HepG2 (cell line): ENCODE results near the gene CAPN9. TPM values are rescaled to one million over a fixed set of nuclear protein-coding genes. Genes with fewer than 3 reads are reported as not detected.
A peak's percentile ranks its signal among the peaks of the same experiment; 100 is the strongest.

Experiments
- HCFC1 ChIP-seq: fragments of 150-350 bp; IDR thresholded peaks from 2 replicates; pipeline ENCODE4 v1.6.1; 2014; ENCODE audit warnings: low read depth, low read length
- NFYC ChIP-seq: IDR thresholded peaks from 2 replicates; pipeline ENCODE4 v1.6.1; 2016; ENCODE audit warnings: missing genetic modification reagents, missing compliant biosample characterization
- PRPF4 ChIP-seq: fragments of 200-400 bp; formaldehyde crosslinking; IDR thresholded peaks from 2 replicates; pipeline ENCODE4 v1.6.1; 2016; ENCODE audit warnings: low read length, low read depth; ENCODE audit not compliant: poor library complexity, severe bottlenecking
- SP2 ChIP-seq: sonication (generic); formaldehyde crosslinking; IDR thresholded peaks from 2 replicates; pipeline ENCODE4 v1.5.1; 2020; ENCODE audit warnings: mild to moderate bottlenecking, missing genetic modification reagents
- TCF7L2 ChIP-seq: IDR thresholded peaks from 2 replicates; pipeline ENCODE4 v1.6.1; 2011; ENCODE audit warnings: mild to moderate bottlenecking, low read depth, low read length, moderate library complexity
- ZMYM4 ChIP-seq: sonication (generic); formaldehyde crosslinking; IDR thresholded peaks from 2 replicates; pipeline ENCODE4 v1.8.1; 2023; ENCODE audit warnings: mild to moderate bottlenecking, missing genetic modification reagents
- ZNF282 ChIP-seq: fragments of 450-650 bp; IDR thresholded peaks from 2 replicates; pipeline ENCODE4 v1.6.1; 2018; ENCODE audit not compliant: partially characterized antibody
- ZNF629 ChIP-seq: sonication (generic); formaldehyde crosslinking; conservative IDR thresholded peaks from 2 replicates; pipeline ENCODE4 v1.5.0; 2020; ENCODE audit warnings: missing genetic modification reagents
- polyA plus RNA-seq, 8 experiments: library from polyadenylated mRNA; depleted of rRNA in 3 of 8; stranded (reverse) in 7 of 8; unstranded in 1 of 8; fragments of >200 nt; fragmentation: Illumina TruSeq in 4 of 8; extraction: Trizol in 4 of 8; gene quantifications; 2 replicates each; pipeline versions ENCODE4 v1.2.1 to v1.2.3, GENCODE V29; 2011 to 2016; ENCODE audit warnings: low read depth in 4 of 8, missing spikeins in 1 of 8, mixed read lengths in 1 of 8; ENCODE audit not compliant: insufficient read depth in 1 of 8
- total RNA-seq, 5 experiments: library from RNA; depleted of rRNA; stranded (reverse); fragments of >200 nt; fragmentation: Illumina TruSeq; extraction: Trizol; gene quantifications; 2 replicates each; pipeline ENCODE4 v1.2.3, GENCODE V29; 2016; ENCODE audit warnings: low read depth in 1 of 5
- TF ChIP-seq, protein P1 (sequence below): sonication (generic); formaldehyde crosslinking; IDR thresholded peaks from 2 replicates; pipeline ENCODE4 v1.9.0; 2021; ENCODE audit warnings: missing genetic modification reagents, borderline replicate concordance
- TF ChIP-seq, protein P2 (sequence below): sonication (generic); formaldehyde crosslinking; IDR thresholded peaks from 2 replicates; pipeline ENCODE4 v1.8.1; 2023; ENCODE audit warnings: mild to moderate bottlenecking, inconsistent platforms, moderate library complexity, missing genetic modification reagents, borderline replicate concordance
- TF ChIP-seq, protein P3 (sequence below): sonication (generic); formaldehyde crosslinking; IDR thresholded peaks from 2 replicates; pipeline ENCODE4 v1.4.0; 2020; ENCODE audit warnings: missing genetic modification reagents
- TF ChIP-seq, protein P4 (sequence below): sonication (generic); formaldehyde crosslinking; IDR thresholded peaks from one replicate; pipeline ENCODE4 v1.5.1; 2020; ENCODE audit warnings: mild to moderate bottlenecking, missing genetic modification reagents; ENCODE audit errors: not compliant biosample characterization

Gene CAPN9
- total and polyA plus RNA-seq, 2 of the 13 experiments (the other 11 are each of a cell fraction or from before 2014, with no cell fraction given): 0.04 to 0.31 TPM

DNA sequence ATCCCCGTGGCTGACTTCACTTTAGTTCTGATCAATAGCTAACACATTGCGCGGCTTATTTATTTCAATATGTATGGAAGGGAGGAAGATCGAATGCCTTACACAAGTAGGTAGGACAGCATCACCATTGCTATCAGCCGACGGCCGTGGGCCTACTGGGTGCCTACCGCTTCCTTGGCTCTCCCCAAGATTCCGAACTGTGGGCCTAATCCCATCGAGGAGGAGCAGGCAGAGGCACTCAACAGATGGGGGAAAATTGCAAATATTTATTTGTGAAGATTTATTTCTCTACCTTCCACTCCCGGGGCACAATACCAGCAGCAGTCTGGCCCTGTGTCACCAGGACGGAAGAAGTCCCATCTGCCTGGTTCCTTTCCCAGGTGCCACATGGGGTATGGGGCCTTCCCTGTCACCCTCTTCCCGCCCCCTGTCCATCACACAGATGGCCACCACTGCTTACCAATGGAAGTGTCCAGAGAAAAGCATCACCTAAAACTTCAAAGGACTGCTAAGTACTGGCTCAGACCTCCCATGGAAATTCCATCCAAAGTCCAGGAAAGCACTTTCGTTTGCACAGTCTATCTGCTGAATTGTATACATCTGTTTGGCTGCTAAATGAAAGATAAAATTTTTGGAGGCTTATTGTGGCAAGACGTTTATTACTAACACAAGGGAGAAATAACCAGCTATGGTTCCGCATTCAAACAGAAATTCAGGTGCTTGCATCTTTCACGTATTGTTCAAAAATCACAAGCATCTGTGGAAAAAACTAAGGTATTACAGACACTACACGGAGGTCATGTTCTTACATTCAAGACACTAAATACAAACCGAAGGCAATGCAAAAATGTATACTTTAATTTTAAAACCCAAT is 45.1 kb upstream of the CAPN9 start (continued):
- TF ChIP-seq ZMYM4 (0 out of 2 replicates have a peak, but pooled peaks have one; percentile 7), TCF7L2 (peak; percentile 73; the same call in 1 of the 2 replicates), SP2 (peak; percentile 85), NFYC (CRISPR knock-in tag) (peak; percentile 90), HCFC1 (no peak), PRPF4 (no peak), ZNF282 (no peak), ZNF629 (CRISPR knock-in tag) (no peak)
- TF ChIP-seq, protein P1, sequence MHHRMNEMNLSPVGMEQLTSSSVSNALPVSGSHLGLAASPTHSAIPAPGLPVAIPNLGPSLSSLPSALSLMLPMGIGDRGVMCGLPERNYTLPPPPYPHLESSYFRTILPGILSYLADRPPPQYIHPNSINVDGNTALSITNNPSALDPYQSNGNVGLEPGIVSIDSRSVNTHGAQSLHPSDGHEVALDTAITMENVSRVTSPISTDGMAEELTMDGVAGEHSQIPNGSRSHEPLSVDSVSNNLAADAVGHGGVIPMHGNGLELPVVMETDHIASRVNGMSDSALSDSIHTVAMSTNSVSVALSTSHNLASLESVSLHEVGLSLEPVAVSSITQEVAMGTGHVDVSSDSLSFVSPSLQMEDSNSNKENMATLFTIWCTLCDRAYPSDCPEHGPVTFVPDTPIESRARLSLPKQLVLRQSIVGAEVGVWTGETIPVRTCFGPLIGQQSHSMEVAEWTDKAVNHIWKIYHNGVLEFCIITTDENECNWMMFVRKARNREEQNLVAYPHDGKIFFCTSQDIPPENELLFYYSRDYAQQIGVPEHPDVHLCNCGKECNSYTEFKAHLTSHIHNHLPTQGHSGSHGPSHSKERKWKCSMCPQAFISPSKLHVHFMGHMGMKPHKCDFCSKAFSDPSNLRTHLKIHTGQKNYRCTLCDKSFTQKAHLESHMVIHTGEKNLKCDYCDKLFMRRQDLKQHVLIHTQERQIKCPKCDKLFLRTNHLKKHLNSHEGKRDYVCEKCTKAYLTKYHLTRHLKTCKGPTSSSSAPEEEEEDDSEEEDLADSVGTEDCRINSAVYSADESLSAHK: no peak
- TF ChIP-seq, protein P2, sequence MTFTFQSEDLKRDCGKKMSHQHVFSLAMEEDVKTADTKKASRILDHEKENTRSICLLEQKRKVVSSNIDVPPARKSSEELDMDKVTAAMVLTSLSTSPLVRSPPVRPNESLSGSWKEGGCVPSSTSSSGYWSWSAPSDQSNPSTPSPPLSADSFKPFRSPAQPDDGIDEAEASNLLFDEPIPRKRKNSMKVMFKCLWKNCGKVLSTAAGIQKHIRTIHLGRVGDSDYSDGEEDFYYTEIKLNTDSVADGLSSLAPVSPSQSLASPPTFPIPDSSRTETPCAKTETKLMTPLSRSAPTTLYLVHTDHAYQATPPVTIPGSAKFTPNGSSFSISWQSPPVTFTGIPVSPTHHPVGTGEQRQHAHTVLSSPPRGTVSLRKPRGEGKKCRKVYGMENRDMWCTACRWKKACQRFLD (CRISPR knock-in tag): no peak
- TF ChIP-seq, protein P3, sequence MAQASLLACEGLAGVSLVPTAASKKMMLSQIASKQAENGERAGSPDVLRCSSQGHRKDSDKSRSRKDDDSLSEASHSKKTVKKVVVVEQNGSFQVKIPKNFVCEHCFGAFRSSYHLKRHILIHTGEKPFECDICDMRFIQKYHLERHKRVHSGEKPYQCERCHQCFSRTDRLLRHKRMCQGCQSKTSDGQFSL: no peak
- TF ChIP-seq, protein P4, sequence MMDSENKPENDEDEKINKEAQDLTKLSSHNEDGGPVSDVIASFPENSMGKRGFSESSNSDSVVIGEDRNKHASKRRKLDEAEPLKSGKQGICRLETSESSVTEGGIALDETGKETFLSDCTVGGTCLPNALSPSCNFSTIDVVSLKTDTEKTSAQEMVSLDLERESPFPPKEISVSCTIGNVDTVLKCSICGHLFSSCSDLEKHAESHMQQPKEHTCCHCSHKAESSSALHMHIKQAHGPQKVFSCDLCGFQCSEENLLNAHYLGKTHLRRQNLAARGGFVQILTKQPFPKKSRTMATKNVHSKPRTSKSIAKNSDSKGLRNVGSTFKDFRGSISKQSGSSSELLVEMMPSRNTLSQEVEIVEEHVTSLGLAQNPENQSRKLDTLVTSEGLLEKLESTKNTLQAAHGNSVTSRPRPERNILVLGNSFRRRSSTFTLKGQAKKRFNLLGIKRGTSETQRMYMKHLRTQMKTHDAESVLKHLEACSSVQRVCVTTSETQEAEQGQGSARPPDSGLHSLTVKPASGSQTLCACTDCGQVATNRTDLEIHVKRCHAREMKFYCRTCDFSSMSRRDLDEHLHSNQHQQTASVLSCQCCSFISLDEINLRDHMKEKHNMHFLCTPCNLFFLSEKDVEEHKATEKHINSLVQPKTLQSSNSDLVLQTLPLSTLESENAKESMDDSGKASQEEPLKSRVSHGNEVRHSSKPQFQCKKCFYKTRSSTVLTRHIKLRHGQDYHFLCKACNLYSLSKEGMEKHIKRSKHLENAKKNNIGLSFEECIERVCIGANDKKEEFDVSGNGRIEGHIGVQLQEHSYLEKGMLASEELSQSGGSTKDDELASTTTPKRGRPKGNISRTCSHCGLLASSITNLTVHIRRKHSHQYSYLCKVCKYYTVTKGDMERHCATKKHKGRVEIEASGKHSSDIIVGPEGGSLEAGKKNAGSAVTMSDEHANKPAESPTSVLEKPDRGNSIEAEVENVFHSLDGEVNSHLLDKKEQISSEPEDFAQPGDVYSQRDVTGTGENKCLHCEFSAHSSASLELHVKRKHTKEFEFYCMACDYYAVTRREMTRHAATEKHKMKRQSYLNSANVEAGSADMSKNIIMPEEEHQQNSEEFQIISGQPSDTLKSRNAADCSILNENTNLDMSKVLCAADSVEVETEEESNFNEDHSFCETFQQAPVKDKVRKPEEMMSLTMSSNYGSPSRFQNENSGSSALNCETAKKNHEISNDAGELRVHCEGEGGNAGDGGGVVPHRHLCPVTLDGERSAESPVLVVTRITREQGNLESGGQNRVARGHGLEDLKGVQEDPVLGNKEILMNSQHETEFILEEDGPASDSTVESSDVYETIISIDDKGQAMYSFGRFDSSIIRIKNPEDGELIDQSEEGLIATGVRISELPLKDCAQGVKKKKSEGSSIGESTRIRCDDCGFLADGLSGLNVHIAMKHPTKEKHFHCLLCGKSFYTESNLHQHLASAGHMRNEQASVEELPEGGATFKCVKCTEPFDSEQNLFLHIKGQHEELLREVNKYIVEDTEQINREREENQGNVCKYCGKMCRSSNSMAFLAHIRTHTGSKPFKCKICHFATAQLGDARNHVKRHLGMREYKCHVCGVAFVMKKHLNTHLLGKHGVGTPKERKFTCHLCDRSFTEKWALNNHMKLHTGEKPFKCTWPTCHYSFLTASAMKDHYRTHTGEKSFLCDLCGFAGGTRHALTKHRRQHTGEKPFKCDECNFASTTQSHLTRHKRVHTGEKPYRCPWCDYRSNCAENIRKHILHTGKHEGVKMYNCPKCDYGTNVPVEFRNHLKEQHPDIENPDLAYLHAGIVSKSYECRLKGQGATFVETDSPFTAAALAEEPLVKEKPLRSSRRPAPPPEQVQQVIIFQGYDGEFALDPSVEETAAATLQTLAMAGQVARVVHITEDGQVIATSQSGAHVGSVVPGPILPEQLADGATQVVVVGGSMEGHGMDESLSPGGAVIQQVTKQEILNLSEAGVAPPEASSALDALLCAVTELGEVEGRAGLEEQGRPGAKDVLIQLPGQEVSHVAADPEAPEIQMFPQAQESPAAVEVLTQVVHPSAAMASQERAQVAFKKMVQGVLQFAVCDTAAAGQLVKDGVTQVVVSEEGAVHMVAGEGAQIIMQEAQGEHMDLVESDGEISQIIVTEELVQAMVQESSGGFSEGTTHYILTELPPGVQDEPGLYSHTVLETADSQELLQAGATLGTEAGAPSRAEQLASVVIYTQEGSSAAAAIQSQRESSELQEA (CRISPR knock-in tag): no peak
